Fibroblast of mammary gland (primary cell): Measurements from ENCODE around the gene KCNIP4.

Experiments used
- DNase-seq: peaks from one replicate; pipeline ENCODE4 v3.0.0-alpha.2; 2010; ENCODE audit warnings: low read depth
- H3K4me3 ChIP-seq: 2 replicates; pipeline ENCODE4 v1.5.1; 2011; ENCODE audit warnings: low read depth, mild to moderate bottlenecking, low read length, moderate library complexity; ENCODE audit not compliant: control insufficient read depth
- CTCF ChIP-seq: conservative IDR thresholded peaks from 2 replicates; pipeline ENCODE4 v1.5.1; 2011; ENCODE audit warnings: low read depth, low read length, inconsistent platforms; ENCODE audit not compliant: control insufficient read depth, insufficient read depth

The KCNIP4 gene

GRCh38 chr4:21709031-21709430 lies 239.5 kb downstream of the KCNIP4 start:
- H3K4me3 ChIP-seq = no peak overlapping the region
- no peak for TF ChIP-seq CTCF
- no peak for DNase-seq

GRCh38 chr4:21699446-21699845 lies 249.1 kb downstream of the KCNIP4 start:
- DNase-seq = peak; percentile 33
- no peak for TF ChIP-seq CTCF

GRCh38 chr4:21697583-21697982 lies 251.0 kb downstream of the KCNIP4 start:
- no peak overlapping the region for H3K4me3 ChIP-seq
- TF ChIP-seq CTCF = no peak
- peak; percentile 17 for DNase-seq

More at GRCh38 chr4:21699446-21699845, 249.1 kb downstream of the KCNIP4 start:
- H3K4me3 ChIP-seq = no peak overlapping the region

GRCh38 chr4:21695141-21695540 lies 253.4 kb downstream of the KCNIP4 start:
- H3K4me3 ChIP-seq = no peak overlapping the region
- DNase-seq = no peak
- TF ChIP-seq CTCF = no peak

GRCh38 chr4:21692241-21692640 lies 256.3 kb downstream of the KCNIP4 start:
- DNase-seq = no peak
- no peak overlapping the region for H3K4me3 ChIP-seq
- no peak for TF ChIP-seq CTCF

- TF ChIP-seq CTCF = no peak
- H3K4me3 ChIP-seq = no peak overlapping the region
- DNase-seq = no peak
Measured at GRCh38 chr4:21688596-21689265, 259.8 kb downstream of the KCNIP4 start.

- no peak overlapping the region for H3K4me3 ChIP-seq
- TF ChIP-seq CTCF = no peak
Measured at GRCh38 chr4:21685911-21686310, 262.7 kb downstream of the KCNIP4 start.

More at GRCh38 chr4:21685911-21686310, 262.7 kb downstream of the KCNIP4 start:
- no peak for DNase-seq
